Activated CD8-positive, alpha-beta memory T cell treated with anti-CD3 and anti-CD28 coated beads, Interleukin-2, amount 50 U/mL, for 48 hours (primary cell): ENCODE data around the gene RENBP.
"Not testable (repeated sequence)": the region's sequence is repeated elsewhere in the genome, so short reads cannot be mapped to it uniquely, and the experiment has no call there.

Experiments used
- DNase-seq: peaks from one replicate; pipeline ENCODE4 v3.0.0-alpha.2; 2020

RENBP gene

GRCh38 chrX:153944140-153944799 lies at the start of gene RENBP:
RENBP (minus strand) TSS chrX:153944643; CDS start chrX:153944610, 33 bp downstream.
- DNase-seq, result no peak

- no peak for DNase-seq
These were observed 49.5 kb upstream of the RENBP start for GRCh38 chrX:153993978-153994377.

GRCh38 chrX:153993079-153993478 lies 48.6 kb upstream of the RENBP start:
- DNase-seq, result no peak

- no peak for DNase-seq
These were observed 47.7 kb upstream of the RENBP start for GRCh38 chrX:153992180-153992579.

- no peak for DNase-seq
These were observed 46.7 kb upstream of the RENBP start for GRCh38 chrX:153991013-153991580.

- no peak for DNase-seq
These were observed 45.7 kb upstream of the RENBP start for GRCh38 chrX:153989973-153990655.

GRCh38 chrX:153988493-153988892 lies 44.0 kb upstream of the RENBP start:
- DNase-seq, result no peak

GRCh38 chrX:153984351-153985178 lies 40.1 kb upstream of the RENBP start:
- DNase-seq, result no peak

GRCh38 chrX:153983321-153983801 lies 38.9 kb upstream of the RENBP start:
- DNase-seq, result no peak

GRCh38 chrX:153981771-153982533 lies 37.5 kb upstream of the RENBP start:
- DNase-seq, result peak; percentile 77

GRCh38 chrX:153981231-153981630 lies 36.8 kb upstream of the RENBP start:
- DNase-seq, result no peak

GRCh38 chrX:153980394-153980793 lies 36.0 kb upstream of the RENBP start:
- not testable (repeated sequence) for DNase-seq

GRCh38 chrX:153974726-153975286 lies 30.4 kb upstream of the RENBP start:
- DNase-seq, result no peak

- no peak for DNase-seq
These were observed 29.7 kb upstream of the RENBP start for GRCh38 chrX:153974003-153974725.

GRCh38 chrX:153973127-153974002 lies 28.9 kb upstream of the RENBP start:
- peak; percentile 54 for DNase-seq

- peak; percentile 90 for DNase-seq
These were observed 28.1 kb upstream of the RENBP start, which contains the start of gene TMEM187 for GRCh38 chrX:153972368-153973126. TMEM187 (plus strand) TSS chrX:153972754; CDS start chrX:153982063, 9,309 bp downstream.

GRCh38 chrX:153971450-153972367 lies 27.3 kb upstream of the RENBP start, which contains the start of gene HCFC1:
HCFC1 (minus strand) TSS chrX:153971818; CDS start chrX:153970840, 978 bp downstream.
- peak; percentile 89 for DNase-seq

- peak; percentile 89 for DNase-seq
These were observed 26.6 kb upstream of the RENBP start for GRCh38 chrX:153971124-153971449.
